Activated naive CD8-positive, alpha-beta T cell treated with anti-CD3 and anti-CD28 coated beads, Interleukin-2, amount 50 U/mL, for 24 hours (primary cell): ENCODE results near the gene RIPPLY2.
A peak's percentile ranks its signal among the peaks of the same experiment; 100 is the strongest.
"Not testable (repeated sequence)": the region's sequence is repeated elsewhere in the genome, so short reads cannot be mapped to it uniquely, and the experiment has no call there.

Experiments
- ATAC-seq: fragments of 150-1000 bp; cut with Tn5 transposase; one replicate; pipeline ENCODE4 v1.10.0; 2021
- DNase-seq: peaks from one replicate; pipeline ENCODE4 v3.0.0; 2021
- H3K27ac Mint-ChIP-seq: one replicate; pipeline ENCODE4 v1.8.0; 2021; ENCODE audit warnings: mild to moderate bottlenecking, mixed read lengths
- H3K27me3 Mint-ChIP-seq: one replicate; pipeline ENCODE4 v1.8.0; 2021; ENCODE audit warnings: mixed read lengths
- H3K36me3 Mint-ChIP-seq: one replicate; pipeline ENCODE4 v1.8.0; 2021; ENCODE audit warnings: low read depth, mixed read lengths
- H3K4me1 Mint-ChIP-seq: one replicate; pipeline ENCODE4 v1.8.0; 2021; ENCODE audit warnings: mixed read lengths
- H3K4me3 Mint-ChIP-seq: one replicate; pipeline ENCODE4 v1.8.0; 2021; ENCODE audit warnings: mild to moderate bottlenecking, moderate library complexity, mixed read lengths
- H3K9me3 Mint-ChIP-seq: one replicate; pipeline ENCODE4 v1.8.0; 2021; ENCODE audit warnings: mixed read lengths

The RIPPLY2 gene

GRCh38 chr6:83872386-83873118, 19.4 kb downstream of the RIPPLY2 start:
- H3K4me1 Mint-ChIP-seq: peaks cover 30% of the 10 kb centered on the region
- H3K27me3 Mint-ChIP-seq: no peaks in the 10 kb centered on the region
- H3K27ac Mint-ChIP-seq: no peak overlapping the region
- DNase-seq (no peak), ATAC-seq (no peak)
- H3K36me3 Mint-ChIP-seq: peaks cover 22% of the 10 kb centered on the region
- H3K4me3 Mint-ChIP-seq: no peak overlapping the region
- peaks cover 4% of the 10 kb centered on the region for H3K9me3 Mint-ChIP-seq

GRCh38 chr6:83873869-83874268, 20.7 kb downstream of the RIPPLY2 start:
- peaks cover 12% of the 10 kb centered on the region for H3K36me3 Mint-ChIP-seq
- no peak for ATAC-seq
- no peak overlapping the region for H3K27ac Mint-ChIP-seq
- no peaks in the 10 kb centered on the region for H3K27me3 Mint-ChIP-seq
- no peaks in the 10 kb centered on the region for H3K9me3 Mint-ChIP-seq
- H3K4me3 Mint-ChIP-seq: no peak overlapping the region
- DNase-seq: no peak
- H3K4me1 Mint-ChIP-seq: peaks cover 29% of the 10 kb centered on the region

GRCh38 chr6:83875843-83876242, 22.7 kb downstream of the RIPPLY2 start:
- peaks cover 33% of the 10 kb centered on the region for H3K4me1 Mint-ChIP-seq

GRCh38 chr6:83878902-83879644, 25.9 kb downstream of the RIPPLY2 start:
- Mint-ChIP-seq H3K4me3 (no peak overlapping the region), H3K27me3 (no peaks in the 10 kb centered on the region), H3K9me3 (no peaks in the 10 kb centered on the region), H3K27ac (no peak overlapping the region), H3K4me1 (peaks cover 19% of the 10 kb centered on the region), H3K36me3 (peaks cover 4% of the 10 kb centered on the region)
- DNase-seq (no peak), ATAC-seq (no peak)

More at GRCh38 chr6:83875843-83876242, 22.7 kb downstream of the RIPPLY2 start:
- no peak for ATAC-seq
- Mint-ChIP-seq H3K9me3 (no peaks in the 10 kb centered on the region), H3K27me3 (no peaks in the 10 kb centered on the region), H3K36me3 (peaks cover 7% of the 10 kb centered on the region), H3K27ac (no peak overlapping the region), H3K4me3 (no peak overlapping the region)
- no peak for DNase-seq

- ATAC-seq: no peak
These were observed 26.6 kb downstream of the RIPPLY2 start for GRCh38 chr6:83879746-83880145.

GRCh38 chr6:83883240-83883639, 30.1 kb downstream of the RIPPLY2 start:
- ATAC-seq: no peak
- Mint-ChIP-seq H3K27me3 (no peaks in the 10 kb centered on the region), H3K36me3 (no peaks in the 10 kb centered on the region), H3K4me3 (no peak overlapping the region), H3K27ac (no peak overlapping the region), H3K4me1 (peaks cover 13% of the 10 kb centered on the region), H3K9me3 (no peaks in the 10 kb centered on the region)
- no peak for DNase-seq

More at GRCh38 chr6:83879746-83880145, 26.6 kb downstream of the RIPPLY2 start:
- Mint-ChIP-seq H3K27ac (no peak overlapping the region), H3K27me3 (no peaks in the 10 kb centered on the region), H3K4me1 (peaks cover 21% of the 10 kb centered on the region), H3K36me3 (peaks cover 2% of the 10 kb centered on the region), H3K4me3 (no peak overlapping the region), H3K9me3 (no peaks in the 10 kb centered on the region)
- DNase-seq: no peak

GRCh38 chr6:83884523-83884922, 31.4 kb downstream of the RIPPLY2 start:
- H3K27ac Mint-ChIP-seq: no peak overlapping the region
- no peaks in the 10 kb centered on the region for H3K9me3 Mint-ChIP-seq
- H3K27me3 Mint-ChIP-seq: no peaks in the 10 kb centered on the region
- H3K36me3 Mint-ChIP-seq: no peaks in the 10 kb centered on the region
- H3K4me1 Mint-ChIP-seq: peaks cover 13% of the 10 kb centered on the region
- H3K4me3 Mint-ChIP-seq: no peak overlapping the region
- ATAC-seq (peak; percentile 61), DNase-seq (no peak)

- Mint-ChIP-seq H3K4me3 (no peak overlapping the region), H3K9me3 (no peaks in the 10 kb centered on the region), H3K27ac (no peak overlapping the region), H3K27me3 (no peaks in the 10 kb centered on the region), H3K4me1 (peaks cover 5% of the 10 kb centered on the region), H3K36me3 (peaks cover 6% of the 10 kb centered on the region)
- no peak for DNase-seq
- no peak for ATAC-seq
These were observed 32.8 kb downstream of the RIPPLY2 start for GRCh38 chr6:83885984-83886383.

- Mint-ChIP-seq H3K36me3 (peaks cover 8% of the 10 kb centered on the region), H3K4me1 (peaks cover under 1% of the 10 kb centered on the region), H3K4me3 (no peak overlapping the region), H3K27me3 (no peaks in the 10 kb centered on the region), H3K27ac (no peak overlapping the region), H3K9me3 (no peaks in the 10 kb centered on the region)
- DNase-seq: no peak
- ATAC-seq: no peak
These were observed 36.5 kb downstream of the RIPPLY2 start for GRCh38 chr6:83889621-83890020.

GRCh38 chr6:83890520-83890919, 37.4 kb downstream of the RIPPLY2 start:
- DNase-seq (no peak), ATAC-seq (no peak)
- Mint-ChIP-seq H3K27me3 (no peaks in the 10 kb centered on the region), H3K4me1 (no peaks in the 10 kb centered on the region), H3K27ac (no peak overlapping the region), H3K4me3 (no peak overlapping the region), H3K36me3 (peaks cover 10% of the 10 kb centered on the region), H3K9me3 (no peaks in the 10 kb centered on the region)

- Mint-ChIP-seq H3K27me3 (no peaks in the 10 kb centered on the region), H3K9me3 (no peaks in the 10 kb centered on the region), H3K36me3 (peaks cover 18% of the 10 kb centered on the region), H3K4me1 (no peaks in the 10 kb centered on the region), H3K27ac (no peak overlapping the region), H3K4me3 (no peak overlapping the region)
- ATAC-seq (no peak), DNase-seq (no peak)
These were observed 38.4 kb downstream of the RIPPLY2 start for GRCh38 chr6:83891586-83891985.

GRCh38 chr6:83893024-83893423, 39.9 kb downstream of the RIPPLY2 start:
- no peaks in the 10 kb centered on the region for H3K9me3 Mint-ChIP-seq
- H3K36me3 Mint-ChIP-seq: peaks cover 27% of the 10 kb centered on the region
- H3K4me1 Mint-ChIP-seq: no peaks in the 10 kb centered on the region
- H3K27ac Mint-ChIP-seq: no peak overlapping the region
- H3K4me3 Mint-ChIP-seq: no peak overlapping the region
- H3K27me3 Mint-ChIP-seq: no peaks in the 10 kb centered on the region
- ATAC-seq (no peak), DNase-seq (no peak)

GRCh38 chr6:83897094-83897493, 43.9 kb downstream of the RIPPLY2 start:
- Mint-ChIP-seq H3K36me3 (peaks cover 34% of the 10 kb centered on the region), H3K4me1 (peaks cover 11% of the 10 kb centered on the region)

GRCh38 chr6:83901624-83902023, 48.5 kb downstream of the RIPPLY2 start:
- Mint-ChIP-seq H3K27ac (no peak overlapping the region), H3K4me1 (peaks cover 24% of the 10 kb centered on the region), H3K36me3 (peaks cover 48% of the 10 kb centered on the region), H3K27me3 (no peaks in the 10 kb centered on the region), H3K9me3 (peaks cover 38% of the 10 kb centered on the region), H3K4me3 (no peak overlapping the region)
- DNase-seq (no peak), ATAC-seq (no peak)

More at GRCh38 chr6:83897094-83897493, 43.9 kb downstream of the RIPPLY2 start:
- ATAC-seq, H3K27ac Mint-ChIP-seq, H3K27me3 Mint-ChIP-seq, H3K4me3 Mint-ChIP-seq, DNase-seq: not testable (repeated sequence)
- H3K9me3 Mint-ChIP-seq: peaks cover 13% of the 10 kb centered on the region

- Mint-ChIP-seq H3K27me3 (no peaks in the 10 kb centered on the region), H3K4me3 (no peak overlapping the region), H3K27ac (no peak overlapping the region), H3K4me1 (peaks cover 34% of the 10 kb centered on the region), H3K9me3 (peaks cover 46% of the 10 kb centered on the region), H3K36me3 (peaks cover 50% of the 10 kb centered on the region)
- ATAC-seq (no peak), DNase-seq (no peak)
These were observed 51.2 kb downstream of the RIPPLY2 start for GRCh38 chr6:83904395-83904794.
